HK-2 (cell line): ENCODE measurements around the gene ZNF69.
A peak's percentile ranks its signal among the peaks of the same experiment; 100 is the strongest.
"Not testable (repeated sequence)": the region's sequence is repeated elsewhere in the genome, so short reads cannot be mapped to it uniquely, and the experiment has no call there.

Source experiments
- DNase-seq: peaks from one replicate; pipeline ENCODE4 v3.0.0-alpha.2; 2018; ENCODE audit not compliant: unreplicated experiment

Gene ZNF69

DNA sequence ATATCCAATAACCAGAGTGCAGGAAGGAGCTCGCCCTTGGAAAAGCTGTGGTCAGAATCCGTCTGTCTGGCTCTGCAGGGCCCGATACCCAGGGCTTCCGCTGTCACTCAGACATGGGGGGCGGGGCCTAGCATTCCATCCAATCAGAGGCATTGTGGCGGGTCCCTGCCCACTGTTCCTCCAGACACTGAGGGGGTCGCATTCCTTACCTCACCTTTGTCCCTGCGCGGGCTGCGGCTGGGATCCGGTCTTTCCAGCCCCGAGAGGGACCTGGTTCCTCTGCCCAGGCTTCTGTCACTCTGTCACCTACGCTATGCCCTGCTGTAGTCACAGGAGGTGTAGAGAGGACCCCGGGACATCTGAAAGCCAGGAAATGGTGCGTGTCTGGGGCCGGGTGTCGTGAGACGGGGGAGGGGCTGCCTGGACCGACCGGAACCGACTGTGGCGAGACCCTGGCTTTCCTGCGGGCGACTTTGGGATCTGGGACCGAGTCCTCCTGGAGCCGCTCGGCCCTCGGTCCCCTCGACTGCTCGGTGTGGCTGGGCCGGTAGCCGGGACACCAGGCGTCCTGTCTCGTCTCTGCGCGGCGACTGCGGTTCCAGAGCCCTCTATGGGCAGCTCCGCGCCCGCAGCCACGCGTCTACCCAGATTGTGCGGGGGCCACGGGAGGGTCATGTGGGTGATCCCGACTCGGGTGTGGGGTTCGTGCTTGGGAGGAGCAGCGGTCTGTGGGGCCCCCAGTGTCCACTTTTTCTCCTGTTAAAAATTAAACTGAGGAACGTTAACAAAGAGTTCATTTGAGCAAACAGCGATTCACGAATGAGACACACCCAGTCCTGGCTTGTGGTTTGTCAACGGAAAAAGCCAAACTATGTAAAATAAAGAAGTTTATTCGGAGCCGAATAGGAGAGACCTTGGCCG is at the start of gene ZNF69:
ZNF69 (plus strand) TSS at position 172 of the 921 bp plus-strand sequence; CDS start at position 314, 142 bp downstream.
- DNase-seq, result peak; percentile 92

DNA sequence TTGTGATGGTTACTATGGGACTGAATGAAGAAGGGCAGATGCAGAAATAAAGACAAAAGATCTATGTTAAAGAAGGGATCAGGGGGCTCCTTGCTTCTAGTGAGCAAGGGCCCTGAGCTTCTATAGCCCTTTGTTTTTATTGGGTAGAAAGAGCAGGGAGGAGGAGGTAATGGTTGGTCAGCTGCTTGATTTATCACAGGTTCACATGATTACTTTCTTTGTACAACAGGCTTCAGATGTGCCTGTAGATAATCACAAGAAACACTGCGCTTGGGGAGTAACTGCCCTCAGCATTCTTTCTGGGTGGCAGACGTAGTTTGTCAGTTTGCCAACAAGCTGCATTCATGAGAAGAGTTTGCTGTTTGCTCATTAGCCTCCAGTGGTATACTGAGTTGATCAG is 43.9 kb upstream of the ZNF69 start:
- DNase-seq, result no peak

DNA sequence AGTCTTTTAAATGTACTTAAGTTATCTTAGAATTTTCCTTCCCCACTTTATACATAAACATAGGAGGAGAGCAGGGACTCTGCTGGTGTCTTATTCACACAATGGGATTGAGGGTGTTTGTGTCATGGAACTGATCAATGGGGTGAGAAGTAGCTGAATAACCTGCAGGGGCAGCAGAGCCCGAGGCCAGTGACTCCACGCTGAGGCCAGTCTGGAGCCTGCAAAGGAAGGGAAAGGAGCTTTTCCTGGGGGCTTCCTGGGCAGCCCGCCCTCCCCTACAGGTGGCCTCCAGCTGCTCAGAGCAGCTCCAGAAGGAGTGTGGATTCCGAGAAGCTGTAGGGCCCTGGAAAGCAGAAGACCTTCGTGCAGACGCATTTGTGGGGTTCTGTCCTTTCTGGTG is 40.0 kb upstream of the ZNF69 start:
- DNase-seq, result not testable (repeated sequence)

DNA sequence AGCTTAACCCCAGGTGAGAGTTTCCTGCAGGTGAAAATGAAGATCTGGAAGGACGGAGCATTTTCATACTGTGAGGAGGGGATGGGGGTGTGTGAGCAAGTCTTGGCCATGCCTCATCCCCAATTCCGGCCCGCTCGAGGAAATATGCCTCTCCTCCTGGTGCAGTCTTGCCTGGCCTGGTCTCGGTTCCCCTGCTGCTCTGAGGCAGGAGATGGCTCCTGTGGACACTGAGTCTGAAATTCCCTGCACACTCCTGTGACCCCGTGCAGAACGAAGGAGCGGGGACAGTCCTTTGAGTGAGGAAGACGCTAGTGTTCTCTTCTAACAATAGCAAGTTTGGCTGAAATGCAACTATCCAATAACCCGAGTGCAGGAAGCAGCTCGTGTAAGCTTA is 39.4 kb upstream of the ZNF69 start:
- no peak for DNase-seq

DNA sequence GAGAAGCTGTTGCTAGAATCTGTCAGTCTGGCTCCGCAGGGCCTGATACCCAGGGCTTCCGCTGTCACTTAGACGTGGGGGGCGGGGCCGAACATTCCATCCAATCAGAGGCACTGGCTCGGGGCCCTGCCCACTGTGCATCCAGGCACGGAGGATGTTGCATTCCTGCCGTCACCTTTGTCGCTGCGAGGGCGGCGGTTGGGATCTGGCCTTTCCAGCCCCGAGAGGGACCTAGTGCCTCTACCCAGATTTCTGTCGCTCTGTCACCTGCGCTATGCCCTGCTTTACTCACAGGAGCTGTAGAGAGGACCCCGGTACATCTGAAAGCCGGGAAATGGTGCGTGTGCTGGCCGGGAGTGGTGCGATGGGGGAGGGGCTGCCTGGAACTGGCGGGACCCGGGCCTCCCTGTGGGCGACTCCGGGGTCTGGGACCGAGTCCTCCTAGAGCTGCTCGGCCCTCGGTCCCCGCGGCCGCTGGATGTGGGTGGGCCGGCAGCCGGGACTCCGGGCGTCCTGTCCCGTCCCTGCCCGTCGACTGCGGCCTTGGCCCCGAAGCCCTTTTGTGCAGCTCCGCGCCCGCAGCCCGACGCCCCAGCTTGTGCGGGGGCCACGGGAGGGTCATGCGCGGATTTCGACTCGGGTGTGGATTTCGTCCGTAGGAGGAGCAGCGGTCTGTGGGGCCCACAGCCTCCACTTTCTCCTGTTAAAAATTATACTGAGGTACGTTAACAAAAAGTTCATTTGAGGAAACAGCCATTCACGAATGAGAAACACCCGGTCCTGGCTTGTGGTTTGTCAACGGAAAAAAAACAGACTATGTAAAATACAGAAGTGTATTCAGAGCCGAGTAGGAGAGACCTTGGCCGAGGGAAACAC is 38.8 kb upstream of the ZNF69 start, which contains the start of gene ZNF439:
ZNF439 (plus strand) TSS at position 133 of the 876 bp plus-strand sequence; CDS start at position 275, 142 bp downstream.
- peak; percentile 88 for DNase-seq

DNA sequence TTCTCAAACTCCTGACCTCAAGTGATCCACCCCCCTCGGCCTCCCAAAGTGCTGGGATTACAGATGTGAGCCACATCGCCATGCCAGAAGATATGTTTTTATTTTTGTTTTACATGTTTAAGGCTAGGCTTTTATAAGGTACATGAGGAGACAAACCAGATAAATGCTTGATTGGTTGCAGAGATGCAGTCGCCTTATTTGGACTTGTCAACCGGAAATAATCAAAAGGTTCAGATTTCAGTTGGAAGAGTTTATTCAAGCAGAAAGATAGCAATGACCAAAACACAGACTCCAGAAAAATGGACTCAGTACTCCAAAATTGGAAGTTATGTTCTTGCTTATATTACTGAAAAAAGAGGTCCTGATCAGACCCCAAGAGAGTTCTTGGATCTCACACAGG is 37.3 kb upstream of the ZNF69 start:
- not testable (repeated sequence) for DNase-seq

DNA sequence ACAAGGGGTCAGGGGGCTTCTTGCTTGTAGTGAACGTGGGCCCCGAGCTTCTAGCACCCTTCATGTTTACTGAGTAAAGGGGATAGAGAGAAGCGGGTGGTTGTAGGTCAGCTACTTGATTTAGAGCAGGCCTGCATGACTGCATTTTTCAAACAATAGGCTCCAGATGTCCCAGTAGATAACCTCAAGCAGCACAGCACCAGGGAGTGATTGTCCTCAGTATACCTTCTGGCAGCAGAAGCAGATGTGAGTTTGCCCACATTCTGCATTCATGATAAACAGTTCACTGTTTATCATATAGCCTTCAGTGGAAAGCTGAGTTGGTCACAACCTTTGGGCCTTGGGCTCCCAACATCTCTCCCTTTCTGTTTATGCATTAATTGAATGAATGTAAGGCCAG is 34.2 kb upstream of the ZNF69 start:
- DNase-seq, result no peak

DNA sequence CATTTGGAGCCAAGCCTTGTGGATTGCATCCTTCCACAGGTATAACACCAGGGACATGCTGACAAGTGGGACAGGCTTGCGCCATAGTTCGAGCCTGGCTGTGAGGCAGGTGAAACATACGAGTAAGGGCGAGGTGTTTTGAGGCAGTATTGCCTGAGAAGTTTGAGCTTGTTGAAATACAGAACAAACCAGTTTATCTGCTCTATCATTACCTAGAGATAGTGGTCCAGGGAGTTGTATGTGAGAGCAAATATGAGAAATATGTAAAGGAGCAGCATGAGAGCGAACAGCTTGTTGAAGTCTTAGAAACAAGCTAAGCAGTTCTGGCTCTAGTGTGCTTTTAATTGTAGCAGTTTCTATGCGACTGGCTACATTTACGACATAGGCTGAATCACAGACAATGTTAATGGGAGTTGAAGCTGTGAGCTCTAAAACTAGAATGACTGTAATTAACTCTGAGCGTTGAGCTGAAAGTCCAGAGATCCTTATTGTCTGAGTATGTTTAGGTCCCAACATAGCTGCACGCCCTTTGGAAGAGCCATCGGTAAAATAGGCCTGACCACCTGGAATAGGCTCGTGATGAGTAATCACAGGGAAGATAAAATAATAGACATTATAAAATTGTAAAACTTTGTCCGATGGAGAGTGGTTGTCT is 30.9 kb upstream of the ZNF69 start:
- no peak for DNase-seq

DNA sequence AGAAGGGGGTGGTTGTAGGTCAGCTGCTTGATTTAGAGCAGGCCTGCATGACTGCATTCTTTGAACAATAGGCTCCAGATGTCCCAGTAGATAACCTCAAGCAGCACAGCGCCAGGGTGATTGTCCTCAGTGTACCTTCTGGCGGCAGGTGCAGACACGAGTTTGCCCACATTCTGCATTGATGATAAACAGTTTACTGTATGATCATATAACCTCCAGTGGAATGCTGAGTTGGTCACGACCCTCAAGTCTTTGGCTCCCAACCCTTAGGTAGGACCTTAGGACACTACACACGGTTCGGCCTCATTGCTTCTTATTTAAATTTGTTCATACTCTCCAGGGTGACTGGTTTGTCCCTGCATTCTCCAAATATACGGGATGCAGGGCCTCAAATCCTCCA is 26.9 kb upstream of the ZNF69 start:
- DNase-seq, result no peak

DNA sequence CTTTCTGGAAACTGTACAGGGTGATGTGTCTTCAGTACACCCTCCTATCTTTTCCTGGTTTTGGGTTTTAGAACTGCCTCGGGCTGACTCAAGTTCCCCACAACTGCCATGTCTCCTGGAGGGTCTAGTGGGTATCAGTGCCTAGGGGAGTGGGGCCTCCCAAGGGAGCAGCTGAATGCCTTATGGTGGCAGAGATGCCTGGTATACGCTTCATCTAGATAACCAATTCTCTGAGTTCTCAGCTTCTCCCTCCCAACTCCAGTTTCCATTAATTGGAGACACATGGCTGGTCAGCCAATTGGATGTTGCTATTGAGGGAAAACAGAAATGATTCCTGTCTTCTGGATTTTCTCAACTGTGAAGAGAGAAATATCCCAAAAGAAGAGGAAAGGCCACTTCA is 26.3 kb upstream of the ZNF69 start:
- DNase-seq, result no peak

DNA sequence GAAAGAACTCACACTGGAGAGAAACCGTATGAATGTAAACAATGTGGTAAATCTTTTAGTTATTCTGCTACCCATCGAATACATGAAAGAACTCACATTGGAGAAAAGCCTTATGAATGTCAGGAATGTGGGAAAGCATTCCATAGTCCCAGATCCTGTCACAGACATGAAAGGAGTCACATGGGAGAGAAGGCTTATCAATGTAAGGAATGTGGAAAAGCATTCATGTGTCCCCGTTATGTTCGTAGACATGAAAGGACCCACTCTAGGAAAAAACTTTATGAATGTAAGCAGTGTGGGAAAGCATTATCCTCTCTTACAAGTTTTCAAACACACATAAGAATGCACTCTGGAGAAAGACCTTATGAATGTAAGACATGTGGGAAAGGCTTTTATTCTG is 19.8 kb upstream of the ZNF69 start:
- DNase-seq, result not testable (repeated sequence)

DNA sequence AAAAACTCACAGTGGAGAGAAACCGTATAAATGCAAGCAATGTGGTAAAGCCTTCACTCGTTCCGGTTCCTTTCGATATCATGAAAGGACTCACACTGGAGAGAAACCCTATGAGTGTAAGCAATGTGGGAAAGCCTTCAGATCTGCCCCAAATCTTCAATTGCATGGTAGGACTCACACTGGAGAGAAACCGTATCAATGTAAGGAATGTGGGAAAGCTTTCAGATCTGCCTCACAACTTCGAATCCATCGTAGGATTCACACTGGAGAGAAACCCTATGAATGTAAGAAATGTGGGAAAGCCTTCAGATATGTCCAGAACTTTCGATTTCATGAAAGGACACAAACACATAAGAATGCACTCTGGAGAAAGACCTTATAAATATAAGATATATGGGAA is 19.4 kb upstream of the ZNF69 start:
- no peak for DNase-seq

DNA sequence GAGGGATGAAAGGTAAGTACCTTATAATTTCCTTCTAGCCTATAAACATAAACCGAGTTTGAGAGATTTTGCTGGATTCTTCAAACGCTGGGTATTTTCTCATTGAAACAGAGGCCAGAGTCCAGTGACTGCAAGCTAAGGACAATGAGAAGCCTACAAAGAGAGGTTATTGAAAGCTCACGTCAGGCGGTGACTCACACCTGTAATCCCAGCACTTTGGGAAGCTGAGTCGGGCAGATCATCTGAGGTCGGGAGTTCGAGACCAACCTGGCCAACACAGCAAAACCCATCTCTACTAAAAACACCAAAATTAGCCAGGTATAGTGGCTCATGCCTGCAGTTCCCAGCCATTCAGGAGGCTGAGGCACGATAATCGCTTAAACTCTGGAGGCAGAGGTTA is 15.0 kb upstream of the ZNF69 start:
- no peak for DNase-seq

DNA sequence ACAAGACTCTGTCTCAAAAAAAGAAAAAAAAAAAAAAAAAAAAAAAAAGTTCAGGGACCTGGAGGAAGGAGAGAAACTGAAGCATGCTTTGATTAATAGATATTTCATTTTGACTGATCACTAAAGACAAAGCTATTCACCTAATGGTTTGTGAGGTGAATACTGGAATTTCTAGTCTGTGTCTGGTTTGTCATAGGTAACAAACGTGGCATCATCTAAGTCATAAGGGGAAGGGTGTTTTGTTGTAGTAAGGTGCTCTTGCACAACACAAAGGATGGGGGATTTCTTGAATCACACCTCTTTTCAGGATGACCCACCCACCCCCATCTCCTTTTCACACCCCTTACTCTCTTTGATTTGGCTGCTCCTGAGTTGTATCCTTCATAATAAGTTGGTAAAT is 13.8 kb upstream of the ZNF69 start:
- DNase-seq, result no peak

DNA sequence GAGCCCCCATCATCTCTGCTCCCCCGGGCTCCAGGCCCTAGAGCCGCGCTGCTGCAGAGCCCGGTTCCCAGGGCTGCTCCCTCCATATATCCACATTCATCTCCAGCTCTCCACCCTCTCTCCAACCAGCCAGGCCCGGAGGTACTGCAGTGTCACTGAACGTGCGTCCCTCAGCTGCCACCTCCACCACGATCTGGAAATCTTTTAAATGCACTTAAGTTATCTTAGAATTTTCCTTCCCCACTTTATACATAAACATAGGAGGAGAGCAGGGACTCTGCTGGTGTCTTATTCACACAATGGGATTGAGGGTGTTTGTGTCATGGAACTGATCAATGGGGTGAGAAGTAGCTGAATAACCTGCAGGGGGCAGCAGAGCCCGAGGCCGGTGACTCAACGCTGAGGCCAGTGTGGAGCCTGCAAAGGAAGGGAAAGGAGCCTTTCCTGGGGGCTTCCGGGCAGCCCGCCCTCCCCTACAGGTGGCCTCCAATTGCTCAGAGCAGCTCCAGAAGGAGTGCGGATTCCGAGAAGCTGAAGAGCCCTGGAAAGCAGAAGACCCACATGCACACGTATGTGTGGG is 7.8 kb upstream of the ZNF69 start:
- not testable (repeated sequence) for DNase-seq

DNA sequence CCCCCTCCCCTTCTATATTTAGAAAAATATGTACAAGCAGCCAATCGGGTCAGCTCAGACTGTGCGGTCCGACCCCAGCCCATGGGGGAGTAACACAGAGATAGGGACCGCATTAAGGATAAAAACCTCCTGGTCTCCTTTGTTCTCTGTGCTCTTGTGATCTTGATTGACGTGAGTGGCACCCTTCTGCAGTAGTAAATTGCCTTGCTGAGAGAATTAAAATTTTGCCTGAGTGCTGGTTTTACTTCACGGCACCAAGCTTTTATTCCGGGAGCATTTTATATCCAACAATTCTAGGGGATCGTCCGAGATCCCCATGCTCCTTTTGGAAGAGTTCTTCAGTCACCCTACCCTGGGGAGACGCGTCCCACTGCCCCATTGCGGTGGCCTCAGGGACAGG is 7.0 kb upstream of the ZNF69 start:
- DNase-seq, result no peak

DNA sequence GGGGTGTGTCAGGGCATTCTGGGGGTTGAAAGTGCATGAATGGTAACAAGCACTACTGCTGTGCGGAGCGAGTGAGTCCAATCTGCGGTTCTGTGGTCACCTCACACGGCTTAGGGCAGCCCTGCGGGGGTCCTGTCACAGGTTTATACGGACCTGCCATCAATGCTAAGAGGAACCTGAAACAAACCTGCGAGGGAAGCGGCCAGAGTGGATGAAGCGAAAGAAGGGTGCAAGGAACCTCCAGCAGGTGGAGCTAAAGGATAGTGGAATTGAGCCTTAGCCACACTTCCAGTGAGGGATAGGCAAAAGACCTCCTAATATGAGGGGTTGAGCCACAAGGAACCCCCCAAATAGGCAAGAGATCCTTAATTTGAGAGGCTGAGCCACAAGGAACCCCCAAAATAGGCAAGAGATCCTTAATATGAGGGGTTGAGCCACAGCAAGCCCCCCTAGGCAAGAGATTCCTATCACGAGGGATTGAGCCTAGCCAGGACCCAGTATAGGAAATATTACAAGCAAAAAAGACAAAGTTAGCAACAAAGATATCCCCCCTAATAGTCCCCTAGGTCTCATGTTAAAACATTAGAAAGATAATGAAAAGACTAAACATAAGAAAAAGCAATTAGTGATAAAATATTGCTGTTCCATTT is 6.3 kb upstream of the ZNF69 start:
- peak; percentile 26 for DNase-seq

DNA sequence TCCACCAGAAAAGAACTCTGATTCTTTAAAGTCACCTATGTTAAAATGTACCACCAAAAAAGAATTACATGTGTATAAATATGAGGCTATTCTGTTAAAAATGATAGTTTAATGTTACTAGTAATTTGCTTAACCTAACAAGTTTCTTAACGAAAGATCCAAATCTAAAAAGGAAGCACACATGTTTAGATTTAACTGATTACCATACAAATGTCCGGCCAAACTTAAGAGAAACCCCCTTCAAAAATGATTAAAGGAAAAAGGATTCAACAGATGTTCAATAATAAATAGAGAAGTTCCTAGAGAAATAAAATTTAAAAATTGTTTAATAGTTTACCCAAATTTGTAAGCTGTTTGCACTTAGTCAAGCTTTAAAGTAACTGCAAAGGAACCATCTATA is 5.0 kb upstream of the ZNF69 start:
- DNase-seq, result no peak

DNA sequence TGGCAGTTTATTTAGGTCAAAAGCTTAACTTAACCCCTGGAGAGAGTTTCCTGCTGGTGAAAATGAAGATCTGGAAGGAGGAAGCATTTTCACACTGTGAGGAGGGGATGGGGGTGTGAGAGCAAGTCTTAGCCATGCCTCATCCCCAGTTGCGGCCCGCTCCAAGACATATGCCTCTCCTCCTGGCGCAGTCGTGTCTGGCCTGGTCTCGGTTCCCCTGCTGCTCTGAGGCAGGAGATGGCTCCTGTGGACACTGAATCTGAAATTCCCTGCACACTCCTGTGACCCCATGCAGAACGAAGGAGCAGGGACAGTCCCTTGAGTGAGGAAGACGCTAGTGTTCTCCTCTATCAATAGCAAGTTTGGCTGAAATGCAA is 360 bp upstream of the ZNF69 start:
- no peak for DNase-seq

DNA sequence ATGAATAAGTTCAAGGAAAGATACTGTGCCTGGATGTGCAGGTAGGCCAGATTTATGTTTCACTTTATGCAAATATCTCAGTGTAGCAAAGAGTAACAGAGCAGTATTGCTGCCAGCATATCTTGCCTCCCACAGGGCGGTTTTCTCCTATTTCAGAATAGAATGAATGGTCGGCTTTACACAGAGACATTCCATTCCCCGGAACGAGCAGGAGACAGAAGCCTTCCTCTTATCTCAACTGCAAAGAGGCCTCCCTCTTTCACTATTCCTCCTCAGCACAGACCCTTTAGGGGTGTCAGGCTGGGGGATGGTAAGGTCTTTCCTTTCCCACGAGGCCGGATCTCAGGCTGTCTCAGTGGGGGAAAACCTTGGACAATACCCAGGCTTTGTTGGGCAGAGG is 2.3 kb downstream of the ZNF69 start:
- DNase-seq, result not testable (repeated sequence)

DNA sequence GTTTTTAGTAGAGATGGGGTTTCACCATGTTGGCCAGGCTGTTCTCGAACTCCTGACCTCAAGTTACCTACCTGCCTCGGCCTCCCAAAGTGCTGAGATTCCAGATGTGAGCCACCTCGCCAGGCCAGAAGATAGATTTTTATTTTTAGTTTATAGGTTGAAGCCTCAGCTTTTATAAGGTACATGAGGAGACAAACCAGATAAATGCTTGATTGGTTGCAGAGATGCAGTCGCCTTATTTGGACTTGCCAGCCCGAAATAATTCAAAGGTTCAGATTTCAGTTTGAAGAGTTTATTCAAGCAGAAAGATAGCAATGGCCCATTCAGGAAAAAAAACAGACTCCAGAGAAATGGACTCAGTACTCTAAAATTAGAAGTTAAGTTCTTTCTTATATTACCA is 3.1 kb downstream of the ZNF69 start:
- DNase-seq, result no peak
